Chondrocyte (in vitro differentiated cells): Measurements from ENCODE around the gene CDCA7L. TPM values are rescaled to one million over a fixed set of nuclear protein-coding genes. Genes with fewer than 3 reads are reported as not detected.

ENCODE experiments used
- DNase-seq: peaks from one replicate; pipeline ENCODE4 v3.0.0; 2021; ENCODE audit warnings: mixed read lengths, low spot score
- H3K27ac Mint-ChIP-seq: one replicate; pipeline ENCODE4 v1.8.0; 2021; ENCODE audit warnings: mild to moderate bottlenecking, moderate library complexity, mixed read lengths; ENCODE audit not compliant: unreplicated experiment
- H3K27me3 Mint-ChIP-seq: 2 replicates; pipeline ENCODE4 v1.8.0; 2021; ENCODE audit warnings: low read depth, mixed read lengths
- H3K36me3 Mint-ChIP-seq: 2 replicates; pipeline ENCODE4 v1.8.0; 2021; ENCODE audit warnings: low read depth, mixed read lengths
- H3K4me1 Mint-ChIP-seq: 2 replicates; pipeline ENCODE4 v1.8.0; 2021; ENCODE audit warnings: low read depth, mild to moderate bottlenecking, mixed read lengths
- H3K4me3 Mint-ChIP-seq: one replicate; pipeline ENCODE4 v1.8.0; 2021; ENCODE audit warnings: mild to moderate bottlenecking, moderate library complexity, mixed read lengths; ENCODE audit not compliant: unreplicated experiment
- H3K9me3 Mint-ChIP-seq: 2 replicates; pipeline ENCODE4 v1.8.0; 2021; ENCODE audit warnings: low read depth, mixed read lengths
- CTCF ChIP-seq: fragments of 200-600 bp; sonication (generic); IDR thresholded peaks from 2 replicates; pipeline ENCODE4 v1.5.0; 2021; ENCODE audit warnings: antibody characterized with exemption, mild to moderate bottlenecking, moderate library complexity
- total RNA-seq: library from RNA; stranded (reverse); gene quantifications from 3 replicates; pipeline ENCODE4 v1.2.1, GENCODE V29; 2021

Gene CDCA7L
- total RNA-seq, 1 donor from 2014 or later, result 13.3 TPM

GRCh38 chr7:21980926-21981500 is 35.3 kb upstream of the CDCA7L start:
- no peaks in the 10 kb centered on the region for H3K4me1 Mint-ChIP-seq
- no peak for TF ChIP-seq CTCF
- H3K36me3 Mint-ChIP-seq, result no peaks in the 10 kb centered on the region
- no peak for DNase-seq
- H3K27ac Mint-ChIP-seq, result no peak overlapping the region
- H3K4me3 Mint-ChIP-seq, result no peak overlapping the region
- no peaks in the 10 kb centered on the region for H3K9me3 Mint-ChIP-seq
- H3K27me3 Mint-ChIP-seq, result no peaks in the 10 kb centered on the region

GRCh38 chr7:21972397-21972784 is 26.7 kb upstream of the CDCA7L start:
- Mint-ChIP-seq H3K4me1 (peaks cover 5% of the 10 kb centered on the region), H3K27me3 (peaks cover 3% of the 10 kb centered on the region), H3K36me3 (peaks cover 4% of the 10 kb centered on the region), H3K9me3 (peaks cover 11% of the 10 kb centered on the region), H3K27ac (no peak overlapping the region), H3K4me3 (no peak overlapping the region)
- no peak for DNase-seq
- TF ChIP-seq CTCF, result no peak

- Mint-ChIP-seq H3K4me3 (no peak overlapping the region), H3K4me1 (peaks cover 7% of the 10 kb centered on the region), H3K9me3 (peaks cover 11% of the 10 kb centered on the region), H3K27ac (no peak overlapping the region), H3K27me3 (peaks cover 3% of the 10 kb centered on the region), H3K36me3 (peaks cover 4% of the 10 kb centered on the region)
- DNase-seq, result no peak
- no peak for TF ChIP-seq CTCF
Observed at GRCh38 chr7:21971780-21972396, 26.2 kb upstream of the CDCA7L start.

GRCh38 chr7:21969822-21970221 is 24.1 kb upstream of the CDCA7L start:
- Mint-ChIP-seq H3K4me1 (peaks cover 7% of the 10 kb centered on the region), H3K9me3 (peaks cover 7% of the 10 kb centered on the region), H3K4me3 (no peak overlapping the region), H3K36me3 (peaks cover 4% of the 10 kb centered on the region), H3K27me3 (peaks cover 3% of the 10 kb centered on the region), H3K27ac (no peak overlapping the region)
- DNase-seq, result no peak
- TF ChIP-seq CTCF, result no peak

- no peak for DNase-seq
- Mint-ChIP-seq H3K27ac (no peak overlapping the region), H3K4me1 (peaks cover 9% of the 10 kb centered on the region)
Observed at GRCh38 chr7:21967598-21968003, 21.9 kb upstream of the CDCA7L start.

More at GRCh38 chr7:21967598-21968003, 21.9 kb upstream of the CDCA7L start:
- no peak for TF ChIP-seq CTCF
- no peaks in the 10 kb centered on the region for H3K36me3 Mint-ChIP-seq
- no peak overlapping the region for H3K4me3 Mint-ChIP-seq
- no peaks in the 10 kb centered on the region for H3K27me3 Mint-ChIP-seq
- H3K9me3 Mint-ChIP-seq, result no peaks in the 10 kb centered on the region
